GM12878 (cell line): ENCODE data around the gene SCAI. TPM values are rescaled to one million over a fixed set of nuclear protein-coding genes. Genes with fewer than 3 reads are reported as not detected.

Experiments used
- ATAC-seq: fragments of 200-7000 bp; cut with Tn5 transposase; 3 replicates; pipeline ENCODE4 v1.9.1; 2020; ENCODE audit warnings: mild to moderate bottlenecking, moderate library complexity
- BruUV-seq: library from RNA; stranded (reverse); fragments of 400-500 nt; replicated peaks from 2 replicates; lab custom pipeline; 2021; lab: Mats Ljungman, UMichigan
- CTCF ChIA-PET: fragments of 300-600 bp; sonication (Branson Sonifier 250); formaldehyde crosslinking; extraction: SDS; loops from one replicate; lab custom pipeline; 2021; ENCODE audit warnings: inconsistent platforms; lab: Yijun Ruan, JAX
- POLR2A ChIA-PET: fragments of 350-600 bp; formaldehyde crosslinking; extraction: SDS; loops from one replicate; lab custom pipeline; 2021; ENCODE audit warnings: inconsistent platforms; lab: Charles Lee
- RAD21 ChIA-PET: fragments of 300-600 bp; sonication (Branson Sonifier 250); formaldehyde crosslinking; loops from one replicate; lab custom pipeline; 2023; ENCODE audit warnings: antibody characterized with exemption; ENCODE audit not compliant: unreplicated experiment; lab: Charles Lee
- SMC1A ChIA-PET: fragments of 300-600 bp; sonication (Branson Sonifier 250); formaldehyde crosslinking; loops from one replicate; lab custom pipeline; 2023; ENCODE audit not compliant: unreplicated experiment, uncharacterized antibody; lab: Charles Lee
- DNase-seq: peaks from one replicate; pipeline ENCODE4 v3.0.0-alpha.2; 2011; ENCODE audit warnings: low read depth, low spot score
- FAIRE-seq: peaks from 3 replicates; lab custom pipeline; 2011; peaks lifted over from hg19 to GRCh38; lab: Jason Lieb, UNC
- H2AFZ ChIP-seq: 2 replicates; pipeline ENCODE4 v1.6.0; 2011; ENCODE audit warnings: low read depth, low read length, control low read depth; ENCODE audit not compliant: control insufficient read depth
- H3K27ac ChIP-seq: 2 replicates; pipeline ENCODE4 v1.5.1; 2011; ENCODE audit warnings: control low read depth; ENCODE audit not compliant: control insufficient read depth, insufficient read depth
- H3K27me3 ChIP-seq, 2 experiments: replicated peaks in 1 of 2; 2 replicates each; pipeline versions ENCODE4 v1.6.0 to v1.6.1; 2011; ENCODE audit warnings: low read length in 1 of 2; ENCODE audit not compliant: control insufficient read depth in 2 of 2, insufficient read depth in 2 of 2
- H3K36me3 ChIP-seq, 2 experiments: 2 replicates each; pipeline ENCODE4 v1.5.1; 2011; ENCODE audit warnings: low read length in 1 of 2; ENCODE audit not compliant: control insufficient read depth in 2 of 2, insufficient read depth in 2 of 2
- H3K4me1 ChIP-seq: 2 replicates; pipeline ENCODE4 v1.6.1; 2011; ENCODE audit warnings: mild to moderate bottlenecking, low read length, moderate library complexity, mixed read lengths; ENCODE audit not compliant: control insufficient read depth, insufficient read depth
- H3K4me2 ChIP-seq: 2 replicates; pipeline ENCODE4 v1.6.0; 2011; ENCODE audit warnings: control low read depth; ENCODE audit not compliant: control insufficient read depth, insufficient read depth
- H3K4me3 ChIP-seq: fragments of 200-600 bp; sonication (generic); 2 replicates; pipeline ENCODE4 v1.5.1; 2016
- H3K79me2 ChIP-seq: 2 replicates; pipeline ENCODE4 v1.6.0; 2011; ENCODE audit warnings: low read length; ENCODE audit not compliant: control insufficient read depth, insufficient read depth
- H3K9ac ChIP-seq: 2 replicates; pipeline ENCODE4 v1.8.0; 2011; ENCODE audit warnings: low read length, control low read depth, mixed read lengths; ENCODE audit not compliant: control insufficient read depth, insufficient read depth
- H3K9me3 ChIP-seq: replicated peaks from 3 replicates; pipeline ENCODE4 v1.5.1; 2011; ENCODE audit warnings: mild to moderate bottlenecking, low read length; ENCODE audit not compliant: control insufficient read depth, insufficient read depth
- H4K20me1 ChIP-seq: 2 replicates; pipeline ENCODE4 v1.6.0; 2011; ENCODE audit not compliant: control insufficient read depth, insufficient read depth
- BHLHE40 ChIP-seq, 2 experiments: fragments of 450-650 bp in 1 of 2; IDR thresholded peaks; 2 replicates each; pipeline ENCODE4 v1.6.1; 2011 to 2017; ENCODE audit warnings: low read depth in 2 of 2, borderline replicate concordance in 1 of 2, improper control_type of control experiment in 1 of 2, low read length in 1 of 2, mild to moderate bottlenecking in 1 of 2
- HDGF ChIP-seq: fragments of 450-650 bp; IDR thresholded peaks from 2 replicates; pipeline ENCODE4 v1.6.1; 2016; ENCODE audit warnings: antibody characterized with exemption
- JUNB ChIP-seq: IDR thresholded peaks from 2 replicates; pipeline ENCODE4 v1.6.1; 2016; ENCODE audit warnings: antibody characterized with exemption, mild to moderate bottlenecking
- NR2F1 ChIP-seq: fragments of 450-650 bp; conservative IDR thresholded peaks from 2 replicates; pipeline ENCODE4 v1.6.1; 2017; ENCODE audit warnings: mild to moderate bottlenecking
- PBX3 ChIP-seq: IDR thresholded peaks from 2 replicates; pipeline ENCODE4 v1.6.1; 2011; ENCODE audit warnings: mild to moderate bottlenecking, low read depth, low read length, moderate library complexity; ENCODE audit not compliant: insufficient replicate concordance
- RBBP5 ChIP-seq: fragments of 200-600 bp; sonication (generic); conservative IDR thresholded peaks from 2 replicates; pipeline ENCODE4 v1.6.1; 2016
- SIN3A ChIP-seq: IDR thresholded peaks from 2 replicates; pipeline ENCODE4 v1.6.1; 2012; ENCODE audit warnings: low read depth, low read length, improper control_type of control experiment
- USF1 ChIP-seq: IDR thresholded peaks from 2 replicates; pipeline ENCODE4 v1.6.1; 2011; ENCODE audit warnings: borderline replicate concordance, low read depth, mild to moderate bottlenecking, moderate library complexity, mixed read lengths, low read length; ENCODE audit not compliant: insufficient read depth; ENCODE audit errors: extremely low read length
- WRNIP1 ChIP-seq: IDR thresholded peaks from 2 replicates; pipeline ENCODE4 v1.6.1; 2011; ENCODE audit warnings: low read depth, low read length, improper control_type of control experiment, borderline replicate concordance
- YY1 ChIP-seq: IDR thresholded peaks from 2 replicates; pipeline ENCODE4 v1.6.1; 2011; ENCODE audit warnings: low read depth, mild to moderate bottlenecking, low read length
- WGBS: methylation state at CpG from one replicate; pipeline ENCODE4 v1.1.6; 2016; ENCODE audit warnings: low lambda C conversion rate; ENCODE audit not compliant: insufficient replicate concordance, insufficient coverage; ENCODE audit errors: missing lambda C conversion rate; 5-methylcytosine and 5-hydroxymethylcytosine counted together
- in situ Hi-C: fragments of 300-500 bp; cut with MboI; formaldehyde crosslinking; loops from 9 replicates; pipeline ENCODE4 v1.14.3; 2018; ENCODE audit warnings: mixed read lengths
- intact Hi-C: fragments of 100-400 bp; cut with micrococcal nuclease; formaldehyde crosslinking; loops from one replicate; pipeline ENCODE4 v1.14.2; 2022; ENCODE audit not compliant: unreplicated experiment
- polyA plus RNA-seq, 11 experiments: library from polyadenylated mRNA; depleted of rRNA in 4 of 11; unstranded in 6 of 11; stranded (reverse) in 5 of 11; fragments of >200 nt; fragmentation: Nextera tagmentation in 4 of 11; fragmentation: Illumina TruSeq in 1 of 11; extraction: Ambion mirVana in 4 of 11; extraction: Trizol in 1 of 11; gene quantifications; 1 replicate in 1 of 11; 2 replicates in 10 of 11; pipeline versions ENCODE4 v1.2.1 to v1.2.3, GENCODE V29; 2011 to 2016; ENCODE audit warnings: inconsistent platforms in 2 of 11, missing spikeins in 2 of 11, low read depth in 1 of 11
- total RNA-seq, 4 experiments: library from RNA; depleted of rRNA in 3 of 4; stranded (reverse); fragments of >200 nt in 3 of 4; fragmentation: Illumina TruSeq in 1 of 4; extraction: Trizol in 1 of 4; gene quantifications; 2 replicates each; pipeline versions ENCODE4 v1.2.1 to v1.2.3, GENCODE V29; 2013 to 2021
- TF ChIP-seq, protein P1 (sequence below): fragments of 450-650 bp; IDR thresholded peaks from 2 replicates; pipeline ENCODE4 v1.6.1; 2018; ENCODE audit warnings: borderline replicate concordance, mild to moderate bottlenecking; ENCODE audit not compliant: partially characterized antibody
- TF ChIP-seq, protein P2 (sequence below): IDR thresholded peaks from 2 replicates; pipeline ENCODE4 v1.6.1; 2012; ENCODE audit warnings: low read depth, low read length, improper control_type of control experiment

Gene SCAI
- total and polyA plus RNA-seq, 10 of the 15 experiments (the other 5 are each of a cell fraction or from before 2014, with no cell fraction given), result 0.52 to 8.8 (median 5.1) TPM

DNA sequence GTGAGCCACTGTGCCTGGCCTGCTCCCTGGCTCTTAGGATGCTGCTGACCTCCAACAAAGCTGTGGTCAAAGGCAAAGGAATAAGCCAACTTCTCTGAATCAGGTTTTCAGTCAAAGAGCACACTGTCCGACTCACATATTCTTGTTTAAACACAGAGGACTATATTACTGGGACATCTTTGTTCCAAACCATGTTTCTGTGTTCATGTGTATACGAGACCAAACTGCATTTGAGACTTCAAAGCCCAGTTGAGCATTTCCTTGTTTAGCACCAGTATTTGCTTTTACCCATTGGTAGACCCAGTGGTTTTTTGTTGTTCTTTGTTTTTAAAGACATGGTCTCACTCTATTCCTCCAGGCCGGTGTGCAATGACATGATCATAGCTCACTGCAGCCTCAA is 100.2 kb downstream of the SCAI start:
- POLR2A ChIA-PET, result interaction anchor here (0.6 kb wide), 1 partner anchor 52 kb away, joined by 5 read pairs; no protein-coding TSS in a partner anchor
- Histone ChIP-seq H3K27me3 (no peaks in the 10 kb centered on the region), H3K79me2 (no peaks in the 10 kb centered on the region), H3K36me3 (peaks cover 0 to 2% of the 10 kb centered on the region in 2 experiments; a peak in 1 of 4 replicates), H3K9me3 (no peaks in the 10 kb centered on the region; the same call in 2 of the 3 replicates), H3K4me2 (no peak overlapping the region), H3K9ac (no peak overlapping the region), H3K4me1 (no peaks in the 10 kb centered on the region), H4K20me1 (no peaks in the 10 kb centered on the region)
- FAIRE-seq (no peak), ATAC-seq (no peak)
- in situ Hi-C loops, result no loop called here
- CTCF ChIA-PET, result no interaction called here
- no peak for TF ChIP-seq NR2F1
- no peak for TF ChIP-seq YY1
- TF ChIP-seq JUNB, result no peak
- no peak for TF ChIP-seq SIN3A
- no peak for TF ChIP-seq RBBP5
- no peak for TF ChIP-seq BHLHE40 (IDR thresholded peaks at IDR 0.05; ENCODE audit: borderline replicate concordance in 1 of 2, low read depth in 2 of 2, low read length in 1 of 2)
- TF ChIP-seq, all 136 proteins: peak for 0
- no peak for DNase-seq
- SMC1A ChIA-PET, result no interaction called here
- Histone ChIP-seq H3K27ac (no peak overlapping the region), H3K4me3 (no peak overlapping the region), H2AFZ (no peak overlapping the region)
- no TSS peak for BruUV-seq
- intact Hi-C loops, result no loop called here
- whole genome bisulfite sequencing, result 96% methylated on average over 3 of the region's 3 CpGs
- RAD21 ChIA-PET, result no interaction called here

GRCh38 chr9:125038166-125038565 is 105.2 kb downstream of the SCAI start:
- no peak for FAIRE-seq
- no peak overlapping the region for H3K4me3 ChIP-seq
- no peak for DNase-seq
- no peak overlapping the region for H2AFZ ChIP-seq
- no TSS peak for BruUV-seq
- RAD21 ChIA-PET, result no interaction called here
- H3K9ac ChIP-seq, result no peak overlapping the region
- H3K4me2 ChIP-seq, result no peak overlapping the region
- no peaks in the 10 kb centered on the region for H3K79me2 ChIP-seq
- H3K27ac ChIP-seq, result no peak overlapping the region
- POLR2A ChIA-PET, result interaction anchor here (0.6 kb wide), 1 partner anchor 32 kb away, joined by 3 read pairs; no protein-coding TSS in a partner anchor
- WGBS, result 100% methylated on average over 2 of the region's 2 CpGs
- ATAC-seq, result no peak
- H3K36me3 ChIP-seq, result no peaks in the 10 kb centered on the region; a peak in 1 of 4 replicates
- H4K20me1 ChIP-seq, result no peaks in the 10 kb centered on the region
- H3K9me3 ChIP-seq, result no peaks in the 10 kb centered on the region
- no peaks in the 10 kb centered on the region for H3K27me3 ChIP-seq
- in situ Hi-C loops (no loop called here), intact Hi-C loops (no loop called here)
- no peaks in the 10 kb centered on the region for H3K4me1 ChIP-seq
- CTCF ChIA-PET, result no interaction called here
- SMC1A ChIA-PET, result no interaction called here
- TF ChIP-seq WRNIP1, result no peak
- TF ChIP-seq PBX3, result no peak
- TF ChIP-seq, protein P1, sequence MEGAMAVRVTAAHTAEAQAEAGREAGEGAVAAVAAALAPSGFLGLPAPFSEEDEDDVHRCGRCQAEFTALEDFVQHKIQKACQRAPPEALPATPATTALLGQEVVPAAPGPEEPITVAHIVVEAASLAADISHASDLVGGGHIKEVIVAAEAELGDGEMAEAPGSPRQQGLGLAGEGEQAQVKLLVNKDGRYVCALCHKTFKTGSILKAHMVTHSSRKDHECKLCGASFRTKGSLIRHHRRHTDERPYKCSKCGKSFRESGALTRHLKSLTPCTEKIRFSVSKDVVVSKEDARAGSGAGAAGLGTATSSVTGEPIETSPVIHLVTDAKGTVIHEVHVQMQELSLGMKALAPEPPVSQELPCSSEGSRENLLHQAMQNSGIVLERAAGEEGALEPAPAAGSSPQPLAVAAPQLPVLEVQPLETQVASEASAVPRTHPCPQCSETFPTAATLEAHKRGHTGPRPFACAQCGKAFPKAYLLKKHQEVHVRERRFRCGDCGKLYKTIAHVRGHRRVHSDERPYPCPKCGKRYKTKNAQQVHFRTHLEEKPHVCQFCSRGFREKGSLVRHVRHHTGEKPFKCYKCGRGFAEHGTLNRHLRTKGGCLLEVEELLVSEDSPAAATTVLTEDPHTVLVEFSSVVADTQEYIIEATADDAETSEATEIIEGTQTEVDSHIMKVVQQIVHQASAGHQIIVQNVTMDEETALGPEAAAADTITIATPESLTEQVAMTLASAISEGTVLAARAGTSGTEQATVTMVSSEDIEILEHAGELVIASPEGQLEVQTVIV, result no peak
- TF ChIP-seq, protein P2, sequence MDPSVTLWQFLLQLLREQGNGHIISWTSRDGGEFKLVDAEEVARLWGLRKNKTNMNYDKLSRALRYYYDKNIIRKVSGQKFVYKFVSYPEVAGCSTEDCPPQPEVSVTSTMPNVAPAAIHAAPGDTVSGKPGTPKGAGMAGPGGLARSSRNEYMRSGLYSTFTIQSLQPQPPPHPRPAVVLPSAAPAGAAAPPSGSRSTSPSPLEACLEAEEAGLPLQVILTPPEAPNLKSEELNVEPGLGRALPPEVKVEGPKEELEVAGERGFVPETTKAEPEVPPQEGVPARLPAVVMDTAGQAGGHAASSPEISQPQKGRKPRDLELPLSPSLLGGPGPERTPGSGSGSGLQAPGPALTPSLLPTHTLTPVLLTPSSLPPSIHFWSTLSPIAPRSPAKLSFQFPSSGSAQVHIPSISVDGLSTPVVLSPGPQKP, result no peak
- no peak for TF ChIP-seq HDGF
- no peak for TF ChIP-seq USF1
